T-helper 17 cell (primary cell): ENCODE results near the gene TDRD3. TPM values are rescaled to one million over a fixed set of nuclear protein-coding genes. Genes with fewer than 3 reads are reported as not detected.

Source experiments
- ATAC-seq: fragments of 150-1000 bp; cut with Tn5 transposase; 2 replicates; pipeline ENCODE4 v1.10.0; 2021; ENCODE audit warnings: mild to moderate bottlenecking, moderate library complexity
- DNase-seq, 3 donors: peaks; one replicate each; pipeline versions ENCODE4 v3.0.0 to v3.0.0-alpha.2; 2020 to 2021
- H3K9me3 ChIP-seq: one replicate; pipeline ENCODE4 v1.7.0; 2013; ENCODE audit warnings: low read length, mild to moderate bottlenecking; ENCODE audit not compliant: control insufficient read depth, poor library complexity, severe bottlenecking
- H3K27ac Mint-ChIP-seq: one replicate; pipeline ENCODE4 v1.8.0; 2022; ENCODE audit warnings: mild to moderate bottlenecking, moderate library complexity, mixed read lengths
- H3K27me3 Mint-ChIP-seq: one replicate; pipeline ENCODE4 v1.8.0; 2022; ENCODE audit warnings: mixed read lengths
- H3K36me3 Mint-ChIP-seq: one replicate; pipeline ENCODE4 v1.8.0; 2022; ENCODE audit warnings: low read depth, mixed read lengths
- H3K4me1 Mint-ChIP-seq: one replicate; pipeline ENCODE4 v1.8.0; 2022; ENCODE audit warnings: mild to moderate bottlenecking, mixed read lengths
- H3K4me3 Mint-ChIP-seq: one replicate; pipeline ENCODE4 v1.8.0; 2022; ENCODE audit warnings: mild to moderate bottlenecking, moderate library complexity, mixed read lengths
- total RNA-seq, 4 donors: library from RNA in 2 of 4; stranded (reverse) in 2 of 4; gene quantifications; one replicate each; pipeline ENCODE4 v1.2.3 and lab custom pipeline; 2022 to 2026

TDRD3 gene
- total RNA-seq, 2 donors from 2014 or later = 25.4 to 27.4 TPM

DNA sequence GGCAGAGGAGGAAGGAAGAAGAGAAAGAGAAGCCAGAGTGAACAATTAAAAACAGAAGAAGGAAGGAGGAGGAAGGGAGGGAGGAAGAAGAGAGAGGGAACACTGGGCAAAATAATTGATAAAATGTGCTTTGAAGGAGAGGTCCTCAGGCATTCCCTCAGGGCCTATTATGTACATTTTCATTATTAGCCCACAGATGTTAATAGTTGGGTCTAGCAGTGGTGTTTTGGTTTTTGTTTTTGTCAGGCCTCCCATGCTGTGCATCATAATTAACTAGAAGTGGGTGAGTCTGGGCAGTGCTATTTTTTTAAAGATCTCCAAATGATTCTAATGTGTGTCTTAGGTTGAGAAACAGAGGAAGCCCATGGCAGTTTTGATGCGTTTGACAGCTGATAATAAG, 178.1 kb downstream of the TDRD3 start:
- no peak for ATAC-seq
- Mint-ChIP-seq H3K4me3 (no peak overlapping the region), H3K27me3 (no peaks in the 10 kb centered on the region), H3K4me1 (no peaks in the 10 kb centered on the region), H3K36me3 (no peaks in the 10 kb centered on the region), H3K27ac (no peak overlapping the region)
- DNase-seq = no peak
- H3K9me3 ChIP-seq = no peaks in the 10 kb centered on the region

DNA sequence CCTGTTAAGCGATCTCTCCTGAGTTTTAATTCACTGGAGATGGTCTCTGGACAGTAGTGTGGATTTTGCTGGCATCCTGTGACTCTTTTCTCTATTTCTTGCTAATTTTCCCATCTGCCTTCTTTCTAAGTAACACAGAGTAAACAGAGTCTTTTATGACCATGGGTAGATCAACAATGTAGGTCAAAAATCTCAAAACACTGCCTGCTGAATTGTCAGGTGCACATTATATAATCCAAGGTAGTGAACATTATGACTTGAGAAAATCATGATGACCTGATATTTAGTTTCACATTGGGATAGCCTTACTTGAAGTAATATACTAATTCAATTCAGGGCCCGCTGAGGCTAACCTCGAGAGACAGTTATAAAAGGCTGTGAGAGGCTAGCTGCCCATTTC, 180.7 kb downstream of the TDRD3 start:
- Mint-ChIP-seq H3K27ac (no peak overlapping the region), H3K36me3 (no peaks in the 10 kb centered on the region), H3K4me1 (no peaks in the 10 kb centered on the region), H3K27me3 (no peaks in the 10 kb centered on the region), H3K4me3 (no peak overlapping the region)
- no peaks in the 10 kb centered on the region for H3K9me3 ChIP-seq
- ATAC-seq = no peak
- no peak for DNase-seq

DNA sequence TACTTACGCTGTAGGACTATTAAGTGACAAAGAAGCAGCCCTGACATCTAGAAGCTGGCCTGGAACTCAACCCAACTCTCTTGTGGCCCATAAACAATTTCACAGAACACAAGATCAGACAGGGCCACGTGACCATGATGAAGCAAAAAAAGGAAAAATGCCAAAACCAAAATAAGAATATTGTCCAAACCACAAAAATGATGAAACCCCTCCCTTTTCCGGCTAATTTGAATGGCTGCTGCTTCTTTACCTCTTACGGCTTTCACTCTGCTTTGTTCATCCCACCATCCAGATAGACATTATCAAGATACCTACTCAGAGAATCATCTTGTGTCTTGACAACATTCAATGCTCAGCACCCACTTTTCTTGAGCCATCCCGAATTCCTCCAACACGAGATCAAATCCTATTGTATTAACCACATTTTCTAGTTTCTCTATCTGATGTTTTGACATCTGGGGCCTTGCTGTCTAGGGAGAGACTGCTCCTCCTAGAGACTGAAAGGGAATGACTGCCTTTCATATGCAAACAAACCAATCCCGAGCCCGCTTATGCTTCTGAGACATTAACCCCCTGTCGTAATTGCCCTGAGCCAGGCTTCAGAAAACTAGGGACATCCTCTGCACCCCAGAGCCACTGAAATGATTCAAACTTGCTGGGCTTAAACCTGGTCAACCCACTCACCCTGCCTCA, 186.3 kb downstream of the TDRD3 start:
- H3K9me3 ChIP-seq = no peaks in the 10 kb centered on the region
- no peak for DNase-seq
- Mint-ChIP-seq H3K27me3 (no peaks in the 10 kb centered on the region), H3K4me3 (no peak overlapping the region), H3K4me1 (no peaks in the 10 kb centered on the region), H3K27ac (no peak overlapping the region), H3K36me3 (no peaks in the 10 kb centered on the region)
- ATAC-seq = no peak

DNA sequence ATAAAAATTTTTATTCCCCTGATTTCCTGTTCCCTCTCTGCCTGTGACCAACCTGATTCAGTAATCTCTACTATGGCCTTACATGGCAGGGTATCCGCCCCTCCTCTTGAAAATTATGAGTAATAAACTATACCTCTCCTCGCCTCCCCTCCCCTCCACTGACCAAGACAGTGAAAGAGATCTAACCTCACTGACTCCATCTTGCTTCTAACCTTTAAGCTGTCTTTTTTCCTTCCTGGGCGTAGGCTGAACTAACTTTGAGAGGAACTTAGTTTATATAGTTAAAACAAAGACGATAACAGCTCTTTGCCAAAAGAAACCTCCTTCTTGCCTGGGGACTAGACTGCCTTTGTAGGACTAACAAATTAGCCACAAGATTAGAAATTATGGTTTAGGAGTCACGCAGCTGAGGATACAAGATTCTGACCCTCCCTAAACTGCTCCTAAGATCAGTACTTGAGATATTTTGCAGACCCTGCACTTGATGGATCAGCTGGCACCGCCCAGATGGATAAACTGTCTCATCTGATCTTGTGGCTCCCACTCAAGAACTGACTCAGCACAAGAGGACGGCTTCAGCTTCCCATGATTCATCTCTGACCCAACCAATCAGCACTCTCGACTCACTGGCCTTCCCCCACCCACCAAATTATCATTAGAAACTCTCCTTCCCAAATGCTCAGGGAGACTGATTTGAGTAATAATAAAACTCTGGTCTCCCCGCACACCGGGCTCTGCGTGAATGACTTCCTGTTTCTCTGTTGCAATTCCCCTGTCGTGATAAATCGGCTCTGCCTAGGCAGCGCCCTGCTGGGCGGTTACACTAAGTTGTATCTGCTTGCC, 187.1 kb downstream of the TDRD3 start:
- Mint-ChIP-seq H3K4me1 (no peaks in the 10 kb centered on the region), H3K4me3 (no peak overlapping the region), H3K27ac (no peak overlapping the region), H3K36me3 (no peaks in the 10 kb centered on the region), H3K27me3 (no peaks in the 10 kb centered on the region)
- H3K9me3 ChIP-seq = peaks cover under 1% of the 10 kb centered on the region
- no peak for ATAC-seq
- DNase-seq = no peak

DNA sequence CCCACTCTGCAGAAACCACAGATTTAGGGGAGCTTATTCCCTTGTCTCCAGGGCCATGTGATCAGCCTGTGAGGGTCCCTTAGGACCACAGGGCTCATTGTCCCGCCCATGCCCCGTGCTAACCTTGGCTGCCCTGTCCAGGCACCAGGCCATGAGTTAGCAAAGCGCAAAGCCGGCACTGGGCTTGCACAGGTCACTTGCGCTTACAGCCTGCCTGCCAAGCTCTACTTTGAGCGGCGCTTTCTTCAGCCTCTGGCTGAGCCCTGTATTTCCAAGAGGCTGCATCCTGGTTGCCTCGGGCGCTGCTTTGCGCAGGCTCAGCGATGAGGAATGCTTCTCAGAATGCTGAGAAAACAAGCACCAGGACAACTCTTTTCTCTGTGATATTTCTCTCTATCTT, 188.0 kb downstream of the TDRD3 start:
- H3K4me1 Mint-ChIP-seq = no peaks in the 10 kb centered on the region
- H3K27me3 Mint-ChIP-seq = no peaks in the 10 kb centered on the region
- no peak for ATAC-seq
- peaks cover 3% of the 10 kb centered on the region for H3K9me3 ChIP-seq
- DNase-seq = no peak
- no peak overlapping the region for H3K27ac Mint-ChIP-seq
- H3K36me3 Mint-ChIP-seq = no peaks in the 10 kb centered on the region
- no peak overlapping the region for H3K4me3 Mint-ChIP-seq

DNA sequence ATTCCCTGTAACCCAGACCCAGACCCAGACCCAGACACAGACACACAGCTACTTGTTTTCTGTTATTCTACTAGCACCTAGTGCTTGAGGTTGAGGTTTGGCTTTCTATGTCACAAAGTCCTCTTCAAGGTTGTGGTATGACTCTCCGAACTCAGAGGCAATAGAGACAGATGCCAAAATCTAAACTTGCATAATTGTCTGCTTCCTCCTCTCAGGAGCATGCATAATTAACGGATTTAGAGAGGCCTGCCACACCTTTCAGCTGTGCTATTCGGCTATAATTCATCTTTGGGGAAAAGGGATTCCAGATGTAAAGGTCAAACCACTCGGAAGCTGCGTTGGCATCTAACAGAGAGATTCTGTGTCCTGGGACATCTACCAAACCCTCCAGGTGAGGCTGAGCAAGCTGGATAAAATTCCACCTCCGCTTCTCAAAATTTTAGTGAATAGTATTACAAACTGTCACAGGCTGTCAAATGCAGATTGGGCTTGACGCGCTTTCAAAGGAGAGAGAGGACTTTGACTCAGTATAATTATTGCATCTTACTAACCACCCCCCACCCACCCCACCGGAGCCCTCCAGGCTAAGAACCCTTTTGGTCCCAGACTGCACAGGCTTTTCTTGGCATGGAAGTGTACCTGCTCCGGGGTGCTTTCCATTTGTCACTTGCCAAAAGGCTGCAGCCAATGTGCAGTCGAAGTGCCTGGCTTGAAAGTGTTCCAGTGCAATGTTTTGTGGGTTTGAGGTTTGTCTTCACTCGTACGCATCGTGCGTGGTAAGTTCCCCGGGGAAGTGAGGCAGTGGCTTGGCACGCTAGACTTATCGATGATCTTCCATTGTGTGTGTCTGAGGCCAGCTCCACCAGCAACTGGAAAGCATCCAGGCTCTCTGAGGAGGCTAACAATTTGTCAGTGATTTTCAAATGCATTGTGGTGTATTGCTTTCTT, 194.1 kb downstream of the TDRD3 start:
- Mint-ChIP-seq H3K4me1 (no peaks in the 10 kb centered on the region), H3K4me3 (no peak overlapping the region), H3K27me3 (peaks cover 2% of the 10 kb centered on the region), H3K36me3 (no peaks in the 10 kb centered on the region), H3K27ac (no peak overlapping the region)
- ATAC-seq = no peak
- H3K9me3 ChIP-seq = peaks cover 3% of the 10 kb centered on the region
- DNase-seq = no peak

DNA sequence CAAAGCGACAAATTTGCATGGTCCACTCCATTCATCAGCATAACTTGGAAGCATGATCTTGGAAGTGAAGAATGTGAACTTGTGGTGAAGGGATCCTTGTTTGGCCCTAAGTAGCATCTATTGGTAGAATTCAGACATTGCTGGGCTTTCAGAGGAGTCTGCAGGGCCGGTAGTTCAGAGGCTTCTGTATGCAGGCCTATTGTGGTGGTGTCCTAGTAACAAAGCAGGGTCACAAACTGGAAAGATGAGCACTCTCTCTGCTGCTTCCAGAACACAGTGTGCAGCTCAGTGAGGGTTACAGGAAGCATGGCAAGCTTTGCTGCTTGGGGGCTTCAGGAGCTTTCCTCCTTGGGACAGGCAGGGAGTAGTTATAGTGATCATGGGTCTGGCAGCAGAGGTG, 206.0 kb downstream of the TDRD3 start:
- H3K27me3 Mint-ChIP-seq = peaks cover 26% of the 10 kb centered on the region
- peaks cover 2% of the 10 kb centered on the region for H3K36me3 Mint-ChIP-seq
- H3K4me1 Mint-ChIP-seq = no peaks in the 10 kb centered on the region
- no peaks in the 10 kb centered on the region for H3K9me3 ChIP-seq
- H3K4me3 Mint-ChIP-seq = no peak overlapping the region
- no peak overlapping the region for H3K27ac Mint-ChIP-seq
- no peak for ATAC-seq
- no peak for DNase-seq

DNA sequence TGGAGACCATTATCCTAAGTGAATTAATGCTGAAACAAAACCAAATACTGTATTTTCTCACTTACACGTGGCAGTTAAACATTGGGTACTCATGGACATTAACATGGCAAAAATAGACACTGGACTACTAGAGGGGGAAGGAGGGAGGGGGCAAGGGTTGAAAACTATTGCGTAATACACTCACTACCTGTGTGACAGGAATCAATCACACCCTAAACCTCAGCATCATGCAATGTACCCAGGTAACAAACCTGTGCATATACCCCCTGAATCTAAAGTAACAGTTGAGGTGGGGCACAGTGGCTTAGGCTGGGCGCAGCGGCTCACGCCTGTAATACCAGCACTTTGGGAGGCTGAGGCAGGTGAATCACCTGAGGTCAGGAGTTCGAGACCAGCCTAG, 207.0 kb downstream of the TDRD3 start:
- H3K27ac Mint-ChIP-seq = no peak overlapping the region
- peaks cover 2% of the 10 kb centered on the region for H3K4me1 Mint-ChIP-seq
- ATAC-seq (no peak), DNase-seq (no peak)
- peaks cover 22% of the 10 kb centered on the region for H3K27me3 Mint-ChIP-seq
- peaks cover 2% of the 10 kb centered on the region for H3K36me3 Mint-ChIP-seq
- H3K9me3 ChIP-seq = no peaks in the 10 kb centered on the region
- no peak overlapping the region for H3K4me3 Mint-ChIP-seq

DNA sequence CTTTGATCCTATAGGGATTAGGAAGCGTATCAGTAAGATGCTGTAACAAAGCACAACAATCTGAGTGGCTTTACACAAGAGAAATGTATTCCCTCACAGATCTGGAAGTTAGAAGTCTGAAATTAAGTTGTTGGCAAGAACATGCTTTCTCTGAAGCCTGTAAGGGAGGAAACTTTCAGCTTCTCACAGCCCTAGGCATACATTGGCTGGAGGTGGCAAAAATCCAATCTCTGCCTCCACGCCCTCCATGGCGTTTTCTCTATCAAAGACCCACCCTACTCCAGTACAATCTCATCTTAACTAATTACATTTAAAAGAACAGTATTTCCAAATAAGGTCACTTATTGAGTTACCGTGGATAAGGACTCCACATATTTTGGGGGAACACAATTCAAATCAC, 211.9 kb downstream of the TDRD3 start:
- peaks cover 30% of the 10 kb centered on the region for H3K27me3 Mint-ChIP-seq
- no peak overlapping the region for H3K4me3 Mint-ChIP-seq
- DNase-seq = no peak
- H3K36me3 Mint-ChIP-seq = no peaks in the 10 kb centered on the region
- no peaks in the 10 kb centered on the region for H3K9me3 ChIP-seq
- H3K4me1 Mint-ChIP-seq = peaks cover 2% of the 10 kb centered on the region
- H3K27ac Mint-ChIP-seq = no peak overlapping the region
- no peak for ATAC-seq

DNA sequence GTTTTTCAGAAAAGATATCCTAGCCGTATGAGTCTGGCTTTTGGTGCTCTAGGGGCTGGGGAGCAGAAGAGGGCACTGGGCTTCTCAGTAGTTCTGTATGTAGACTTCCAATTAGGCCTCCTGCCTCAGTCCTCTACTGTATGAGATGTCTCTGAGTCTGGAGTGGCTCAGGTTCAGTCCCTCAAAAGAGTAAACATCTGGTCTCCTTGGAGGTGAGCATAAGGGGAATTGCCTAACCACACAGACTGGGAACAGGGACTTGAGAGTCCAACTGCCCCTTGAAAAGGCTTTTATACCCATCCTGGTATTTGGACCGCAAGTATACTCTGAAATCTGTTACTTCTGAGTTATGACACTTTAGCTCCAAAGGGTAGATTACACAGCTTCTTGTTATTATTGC, 214.5 kb downstream of the TDRD3 start:
- peaks cover 2% of the 10 kb centered on the region for H3K4me1 Mint-ChIP-seq
- no peak overlapping the region for H3K27ac Mint-ChIP-seq
- no peaks in the 10 kb centered on the region for H3K36me3 Mint-ChIP-seq
- no peaks in the 10 kb centered on the region for H3K9me3 ChIP-seq
- no peak for DNase-seq
- H3K4me3 Mint-ChIP-seq = no peak overlapping the region
- H3K27me3 Mint-ChIP-seq = peaks cover 44% of the 10 kb centered on the region
- no peak for ATAC-seq

DNA sequence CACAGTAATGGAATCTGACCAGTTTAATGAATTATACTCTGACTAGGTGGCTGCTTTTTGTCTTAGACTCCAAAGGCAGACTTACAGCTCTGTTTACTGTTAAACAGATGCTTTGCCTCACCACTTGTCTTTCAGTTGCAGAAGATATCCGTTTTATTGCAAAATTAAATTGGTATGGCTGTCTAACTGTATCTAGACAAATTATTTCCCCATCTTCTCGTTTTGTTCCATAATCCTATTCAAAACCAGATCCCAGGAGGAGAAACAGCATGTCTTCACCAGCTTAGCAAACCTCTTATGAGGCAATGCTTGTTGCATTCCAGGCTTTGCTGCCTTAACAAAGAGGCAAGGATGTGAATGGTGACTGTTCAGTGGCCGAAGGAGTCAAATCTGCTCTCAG, 215.6 kb downstream of the TDRD3 start:
- H3K9me3 ChIP-seq = no peaks in the 10 kb centered on the region
- Mint-ChIP-seq H3K27ac (no peak overlapping the region), H3K36me3 (no peaks in the 10 kb centered on the region), H3K27me3 (peaks cover 45% of the 10 kb centered on the region), H3K4me1 (peaks cover 2% of the 10 kb centered on the region), H3K4me3 (no peak overlapping the region)
- ATAC-seq = no peak
- no peak for DNase-seq

DNA sequence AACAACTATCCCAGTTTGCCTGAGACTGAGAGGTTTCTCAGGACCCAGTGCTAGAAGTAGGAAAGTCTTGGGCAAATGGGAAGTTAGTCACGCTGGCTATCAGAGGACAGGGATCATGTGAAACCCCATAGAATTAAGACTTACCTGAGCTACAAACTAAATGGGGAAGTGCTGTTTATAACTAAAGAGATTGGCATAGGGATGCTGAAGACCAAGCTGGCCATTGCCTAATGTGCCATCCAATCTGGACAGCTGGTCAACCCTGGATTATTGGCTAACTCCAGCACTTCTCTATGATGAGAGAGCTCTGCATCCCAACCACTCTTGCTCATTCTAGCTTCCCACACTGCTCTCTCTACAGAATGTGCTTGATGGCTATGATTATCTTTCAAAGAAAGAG, 216.1 kb downstream of the TDRD3 start:
- Mint-ChIP-seq H3K27ac (no peak overlapping the region), H3K27me3 (peaks cover 45% of the 10 kb centered on the region), H3K36me3 (no peaks in the 10 kb centered on the region)

More for the DNA sequence above, 216.1 kb downstream of the TDRD3 start:
- no peak for ATAC-seq
- Mint-ChIP-seq H3K4me3 (no peak overlapping the region), H3K4me1 (peaks cover 2% of the 10 kb centered on the region)
- DNase-seq = no peak
- H3K9me3 ChIP-seq = no peaks in the 10 kb centered on the region
